ACHN (cell line): Measurements from ENCODE around the gene ALKBH6.
A peak's percentile ranks its signal among the peaks of the same experiment; 100 is the strongest.

Experiments
- DNase-seq: peaks from one replicate; pipeline ENCODE4 v3.0.0-alpha.2; 2015
- in situ Hi-C: cut with HindIII; loops from 2 replicates; pipeline ENCODE4 v1.10.0; 2017; ENCODE audit warnings: low sequenced_read_pairs, low pct_ligation_motif_present, low pct_unique_long_range_greater_than_20kb

ALKBH6 gene

DNA sequence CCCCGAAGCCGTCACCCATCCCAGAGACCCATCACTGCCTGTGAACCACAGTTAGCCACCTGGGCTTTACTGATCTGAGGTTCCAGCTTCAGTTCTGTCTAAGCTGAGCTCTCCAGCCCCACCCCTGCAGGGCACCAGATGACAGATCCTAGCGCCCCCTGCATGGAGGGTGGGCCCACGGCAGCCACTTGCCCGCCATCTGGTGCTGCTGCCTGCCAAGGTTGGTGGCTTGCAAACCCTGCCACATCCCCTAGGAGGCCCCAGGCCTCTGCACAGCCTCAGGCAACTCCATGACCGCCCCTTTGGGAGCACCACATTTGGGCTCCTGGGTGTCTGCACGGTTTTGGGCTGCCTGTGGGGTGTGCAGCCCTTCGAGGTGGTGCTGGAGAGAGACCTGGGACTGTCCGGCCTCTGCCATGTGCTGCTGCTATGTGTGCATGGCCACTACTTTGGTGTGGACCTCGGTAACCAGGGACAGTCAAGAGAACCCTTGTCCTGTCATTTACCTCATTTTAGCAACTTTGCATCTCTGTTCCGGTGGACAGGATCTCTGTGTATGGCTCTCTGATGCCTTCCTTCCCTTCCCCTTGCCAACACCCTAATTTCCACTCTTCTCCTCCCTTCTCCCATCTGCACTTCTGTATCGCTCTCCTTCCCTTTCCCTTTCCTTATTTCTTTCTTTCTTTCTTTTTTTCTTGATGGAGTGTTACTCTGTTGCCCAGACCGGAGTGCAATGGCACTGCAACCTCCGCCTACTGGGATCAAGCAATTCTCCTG is 36.4 kb downstream of the ALKBH6 start:
- in situ Hi-C loops, result no loop called here
- peak; percentile 12 for DNase-seq

DNA sequence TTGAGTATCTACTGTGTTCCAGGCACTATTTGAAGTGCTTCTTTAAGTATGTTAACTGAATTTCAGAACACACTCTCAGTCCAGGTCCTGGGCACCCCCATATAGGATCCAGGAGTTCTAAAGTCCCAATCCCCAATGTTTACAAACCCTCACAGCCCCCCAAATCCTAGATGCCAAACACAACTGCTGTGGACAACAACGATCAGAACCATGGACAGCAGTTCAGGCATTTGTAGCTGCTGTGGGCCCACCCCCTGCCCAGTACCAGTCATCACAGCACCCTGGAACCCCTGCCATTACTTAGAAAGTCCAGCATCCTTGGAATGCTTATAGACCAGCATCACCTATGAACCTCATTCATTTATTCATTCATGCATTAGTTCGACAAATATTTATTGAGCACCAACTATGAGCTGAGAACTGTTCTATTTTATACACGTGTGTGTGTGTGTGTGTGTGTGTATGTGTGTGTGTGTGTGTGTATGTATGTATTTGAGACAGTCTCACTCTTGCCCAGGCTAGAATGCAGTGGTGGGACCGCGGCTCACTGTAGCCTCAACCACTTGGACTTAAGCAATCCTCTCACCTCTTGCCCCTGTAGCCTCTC is 38.3 kb downstream of the ALKBH6 start:
- in situ Hi-C loops, result no loop called here
- DNase-seq, result peak; percentile 43

DNA sequence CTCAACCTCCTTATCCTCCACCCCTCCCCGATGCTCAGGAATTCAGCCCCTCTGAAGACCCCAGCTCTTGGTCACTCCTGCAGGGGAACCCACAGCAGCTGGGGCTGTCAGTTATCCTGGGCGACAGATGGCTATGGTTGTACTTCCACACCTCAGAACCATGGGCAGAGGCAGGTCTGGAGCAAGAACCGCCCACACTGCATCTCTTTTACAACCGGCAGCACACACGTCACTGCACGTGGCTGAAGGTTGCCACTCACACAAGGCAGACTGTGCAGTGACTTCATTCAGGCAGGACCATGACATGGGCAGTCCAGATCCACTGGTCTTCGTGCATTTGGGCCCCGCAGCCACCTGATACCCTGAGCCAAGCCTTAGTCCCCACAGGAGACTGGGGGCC is 40.5 kb downstream of the ALKBH6 start:
- DNase-seq, result no peak
- in situ Hi-C loops, result no loop called here

DNA sequence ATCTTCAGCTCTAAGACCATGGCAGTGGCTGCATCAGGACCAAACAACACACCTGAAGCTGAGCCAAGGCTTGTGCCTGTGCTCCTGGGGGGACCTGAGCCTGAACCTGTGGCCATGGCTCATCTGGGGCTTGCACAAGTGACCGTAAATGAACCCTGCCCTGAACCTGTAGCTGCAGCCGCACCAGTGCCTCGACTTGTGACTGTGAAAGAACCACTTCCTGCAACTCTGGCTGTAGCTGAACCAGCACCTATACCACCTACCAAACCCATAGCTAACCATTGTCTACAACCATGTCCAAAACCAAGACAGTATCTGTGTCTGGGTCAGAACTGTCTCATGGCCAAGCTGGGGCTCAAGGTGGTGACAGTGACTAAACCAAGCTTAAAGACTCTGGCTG is 47.2 kb downstream of the ALKBH6 start:
- no peak for DNase-seq
- in situ Hi-C loops, result no loop called here

DNA sequence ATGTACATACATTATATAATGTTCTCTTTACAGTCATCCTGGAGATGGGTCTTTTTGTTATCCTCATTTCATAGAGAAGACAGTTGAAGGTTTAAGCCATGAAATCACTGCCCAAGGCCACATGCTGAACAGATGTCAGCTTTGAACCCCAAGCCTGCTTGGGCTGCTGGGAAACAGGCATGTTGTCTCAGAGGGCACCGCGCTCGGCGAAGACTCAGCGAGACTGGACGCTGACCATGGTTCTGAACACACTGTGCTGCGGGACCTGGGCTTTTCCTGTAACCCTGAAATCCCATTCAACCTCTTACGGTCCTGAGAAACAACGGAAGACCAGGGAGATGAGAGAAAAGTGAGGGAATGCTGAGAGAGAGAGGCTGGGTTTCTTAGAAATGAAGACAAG is 50.5 kb downstream of the ALKBH6 start:
- DNase-seq, result peak; percentile 63
- in situ Hi-C loops, result no loop called here

DNA sequence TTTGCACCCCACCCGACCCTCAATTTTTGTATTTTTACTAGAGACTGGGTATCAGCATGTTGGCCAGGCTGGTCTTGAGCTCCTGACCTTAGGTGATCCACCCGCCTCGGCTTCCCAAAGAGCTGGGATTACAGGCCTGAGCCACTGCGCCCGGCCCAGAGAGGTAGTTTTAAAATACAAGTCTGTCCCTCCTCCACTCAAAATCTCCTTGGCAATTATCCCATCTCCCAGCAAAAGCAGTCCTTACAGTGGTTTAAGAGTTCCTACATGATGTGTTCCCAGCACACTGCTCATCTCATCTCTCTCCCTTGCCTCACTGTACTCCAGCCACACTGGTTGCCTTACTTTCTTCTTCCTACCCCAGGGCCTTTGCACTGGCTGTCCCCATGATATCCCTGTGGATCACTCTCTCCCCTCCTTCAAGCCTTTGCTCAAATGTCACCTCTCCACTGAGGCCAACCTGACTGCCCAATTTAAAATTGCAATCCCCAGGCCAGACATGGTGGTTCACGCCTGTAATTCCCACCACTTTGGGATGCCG is 53.5 kb downstream of the ALKBH6 start:
- in situ Hi-C loops, result no loop called here
- no peak for DNase-seq

DNA sequence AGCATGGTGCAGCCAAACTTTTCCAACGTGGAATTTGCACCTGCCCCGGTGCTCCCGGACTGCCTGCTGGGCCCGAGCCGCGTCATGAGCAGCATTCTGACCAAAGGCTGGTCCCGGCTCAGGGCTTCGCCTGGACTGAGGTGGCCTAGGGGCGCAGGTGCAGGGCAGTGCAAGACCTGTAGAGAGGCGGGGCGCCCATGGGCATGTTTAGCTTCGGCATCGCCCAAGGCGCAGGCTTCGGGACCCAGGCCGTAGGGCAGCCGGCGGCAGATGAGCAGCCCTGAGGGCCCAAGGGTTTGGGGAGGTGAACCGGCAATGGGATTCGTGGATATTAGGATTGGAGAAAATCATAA is 54.1 kb downstream of the ALKBH6 start:
- DNase-seq, result no peak
- in situ Hi-C loops, result no loop called here
